ENCODE results near the gene ATP8A2. TPM values are rescaled to one million over a fixed set of nuclear protein-coding genes. Genes with fewer than 3 reads are reported as not detected.

The ATP8A2 gene
- total and polyA plus RNA-seq, 11 donors: 0.01 to 0.29 (median 0.05) TPM; not detected in 2

DNA sequence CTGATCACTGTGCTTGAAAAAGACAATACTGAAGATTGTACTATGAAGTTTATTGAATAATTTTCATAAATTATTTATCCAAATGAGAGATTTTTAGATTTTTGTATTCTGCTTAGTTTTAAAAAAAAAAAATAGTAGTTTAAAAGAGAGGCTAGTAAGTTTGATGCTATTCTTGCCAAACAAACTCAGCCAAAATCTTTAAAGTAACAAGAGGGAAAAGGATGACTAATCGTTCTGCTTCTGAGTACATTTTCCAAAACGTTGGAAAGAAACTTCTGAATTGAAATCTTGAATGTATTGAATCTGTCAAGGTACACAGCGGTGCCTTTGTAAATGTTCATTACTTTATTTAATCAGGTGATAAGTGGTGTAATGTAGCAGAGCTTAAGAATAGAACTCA, 35.9 kb upstream of the ATP8A2 start:
- no peak for DNase-seq
- intact Hi-C loops (cut with DNase I): no loop called here
- Histone ChIP-seq H3K9me3 (no peaks in the 10 kb centered on the region), H3K4me1 (no peaks in the 10 kb centered on the region), H3K4me3 (no peak overlapping the region), H3K27ac (no peak overlapping the region), H3K27me3 (no peaks in the 10 kb centered on the region), H3K36me3 (peaks cover 0 to 99% (median 85%) of the 10 kb centered on the region in 9 donors)
- TF ChIP-seq POLR2A (IDR thresholded peaks at IDR 0.05) (no peak), CTCF (IDR thresholded peaks at IDR 0.05) (no peak)
- ATAC-seq: no peak
- 51 to 71% (median 60%) methylated on average over 3 of the region's 3 CpGs for WGBS, 4 donors

DNA sequence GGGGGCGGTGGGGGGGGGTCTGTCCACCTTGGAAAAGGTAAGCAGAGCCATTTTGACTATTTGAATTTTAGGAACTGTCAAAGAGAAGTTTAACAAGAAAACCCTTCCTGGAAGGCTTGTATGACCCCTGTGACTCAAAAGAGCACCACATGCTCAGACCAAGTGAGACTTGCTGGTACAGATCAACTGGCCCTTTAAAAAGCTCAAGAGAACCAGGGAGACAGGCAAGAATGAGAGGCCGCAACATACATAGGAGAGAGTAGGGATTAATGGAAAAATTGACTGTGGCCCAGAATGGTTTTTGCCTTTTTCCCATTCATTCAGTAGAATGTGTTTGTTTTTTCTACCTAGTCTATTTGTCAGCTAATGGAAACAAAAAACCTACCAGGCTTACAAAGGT, 26.2 kb upstream of the ATP8A2 start:
- H3K9me3 ChIP-seq: peaks cover 0 to 4% (median 0%) of the 10 kb centered on the region in 12 donors
- ATAC-seq (no peak), DNase-seq (no peak)
- H3K4me1 ChIP-seq: no peaks in the 10 kb centered on the region
- whole genome bisulfite sequencing, 4 donors: 91 to 100% (median 97%) methylated on average over 2 of the region's 2 CpGs
- peaks cover 0 to 16% (median 13%) of the 10 kb centered on the region in 9 donors for H3K36me3 ChIP-seq
- H3K4me3 ChIP-seq: no peak overlapping the region
- no peak for TF ChIP-seq CTCF (IDR thresholded peaks at IDR 0.05)
- TF ChIP-seq POLR2A (IDR thresholded peaks at IDR 0.05): no peak
- no peaks in the 10 kb centered on the region for H3K27me3 ChIP-seq
- intact Hi-C loops (cut with DNase I): no loop called here
- H3K27ac ChIP-seq: no peak overlapping the region

DNA sequence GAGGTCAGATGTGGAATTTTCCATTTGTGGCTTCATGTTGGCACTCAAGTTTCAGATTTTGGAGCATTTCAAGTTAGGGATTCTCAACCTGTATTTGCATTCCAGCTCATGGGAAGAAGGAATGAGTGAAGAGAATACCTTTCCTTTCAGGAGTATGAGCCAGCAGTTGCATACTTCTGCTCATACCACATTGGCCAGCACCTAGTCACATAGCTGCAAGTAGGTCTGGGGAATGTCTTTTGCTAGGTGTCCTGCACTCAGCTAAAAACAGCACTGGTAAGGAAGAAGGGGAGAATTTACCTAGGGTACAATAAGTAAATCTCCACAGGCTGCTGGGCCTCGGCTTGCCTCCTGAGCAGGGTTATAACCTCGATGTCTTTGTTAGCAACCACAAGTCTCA, 24.6 kb upstream of the ATP8A2 start:
- TF ChIP-seq POLR2A (IDR thresholded peaks at IDR 0.05): no peak
- no peak for TF ChIP-seq CTCF (IDR thresholded peaks at IDR 0.05)
- Histone ChIP-seq H3K4me3 (no peak overlapping the region), H3K27me3 (peaks cover 0 to 1% (median 0%) of the 10 kb centered on the region in 9 donors), H3K9me3 (peaks cover 0 to 4% (median 0%) of the 10 kb centered on the region in 12 donors), H3K4me1 (no peaks in the 10 kb centered on the region), H3K36me3 (peaks cover 0 to 4% (median 0%) of the 10 kb centered on the region in 9 donors), H3K27ac (no peak overlapping the region)
- intact Hi-C loops (cut with DNase I): no loop called here
- no peak for ATAC-seq
- WGBS, 4 donors: 47 to 77% (median 65%) methylated on average over 2 of the region's 2 CpGs
- DNase-seq: no peak

DNA sequence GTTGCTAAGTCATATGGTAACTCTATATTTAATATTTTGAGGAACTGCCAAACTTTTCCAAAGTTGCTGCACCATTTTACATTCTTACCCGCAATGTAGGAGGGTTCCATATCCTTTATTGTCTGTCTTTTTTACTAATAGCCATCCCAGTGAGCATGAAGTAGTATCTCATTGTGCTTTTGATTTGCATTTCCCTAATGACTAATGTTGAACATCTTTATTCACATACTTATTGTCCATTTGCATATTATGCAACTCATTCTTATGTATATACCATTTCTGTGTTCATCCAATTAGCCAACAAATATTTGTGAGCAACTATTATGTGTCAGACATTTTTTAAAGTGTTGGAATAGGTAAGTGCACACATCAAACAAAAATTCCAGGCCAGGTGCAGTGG, 20.4 kb upstream of the ATP8A2 start:
- Histone ChIP-seq H3K36me3 (no peaks in the 10 kb centered on the region), H3K27ac (no peak overlapping the region), H3K4me1 (no peaks in the 10 kb centered on the region), H3K9me3 (no peaks in the 10 kb centered on the region), H3K4me3 (no peak overlapping the region), H3K27me3 (peaks cover 0 to 39% (median 0%) of the 10 kb centered on the region in 9 donors)
- no peak for DNase-seq
- ATAC-seq: no peak
- TF ChIP-seq POLR2A (IDR thresholded peaks at IDR 0.05) (no peak), CTCF (IDR thresholded peaks at IDR 0.05) (no peak)
- intact Hi-C loops (cut with DNase I): no loop called here
- WGBS, 4 donors: 91 to 98% (median 95%) methylated on average over 1 of the region's 1 CpG

Data from heart left ventricle (tissue), 16 donors.